OCI-LY3 (cell line): ENCODE measurements around the gene ZRANB2.

ENCODE experiments used
- CTCF ChIP-seq: fragments of 200-600, 300-600 bp; sonication (generic); IDR thresholded peaks from 2 replicates; pipeline ENCODE4 v1.5.1; 2014; ENCODE audit warnings: antibody characterized with exemption, low read length, low read depth
- EZH2phosphoT487 ChIP-seq: fragments of 200-600 bp; shearing (Covaris generic); IDR thresholded peaks from 2 replicates; pipeline ENCODE4 v1.6.1; 2018; ENCODE audit warnings: antibody characterized with exemption, mixed run types, low read depth

GRCh38 chr1:71089536-71090270 is 8.9 kb upstream of the ZRANB2 start:
- TF ChIP-seq CTCF (no peak), EZH2phosphoT487 (no peak)
